Liver (tissue), 9 donors: ENCODE data around the gene SLC34A3. TPM values are rescaled to one million over a fixed set of nuclear protein-coding genes. Genes with fewer than 3 reads are reported as not detected.
A peak's percentile ranks its signal among the peaks of the same experiment; 100 is the strongest.

Experiments used
- DNase-seq: peaks from one replicate; pipeline ENCODE4 v3.0.0-alpha.2; 2017; ENCODE audit warnings: low spot score
- H3K27ac ChIP-seq, 2 donors: one replicate each; pipeline ENCODE4 v1.7.0; 2013; ENCODE audit warnings: inconsistent platforms in 2 of 2, low read length in 2 of 2, control low read depth in 1 of 2, low read depth in 1 of 2, mild to moderate bottlenecking in 1 of 2
- H3K27me3 ChIP-seq, 4 donors: one replicate each; pipeline versions ENCODE4 v1.6.1 to v1.7.0; 2013; ENCODE audit warnings: low read length in 3 of 4, inconsistent platforms in 1 of 4, mild to moderate bottlenecking in 1 of 4, moderate library complexity in 1 of 4; ENCODE audit not compliant: control insufficient read depth in 4 of 4, insufficient read depth in 4 of 4
- H3K36me3 ChIP-seq, 4 donors: one replicate each; pipeline versions ENCODE4 v1.6.1 to v1.7.0; 2013; ENCODE audit warnings: low read length in 3 of 4, mild to moderate bottlenecking in 3 of 4, low read depth in 1 of 4, moderate library complexity in 1 of 4; ENCODE audit not compliant: control insufficient read depth in 4 of 4, insufficient read depth in 3 of 4
- H3K4me1 ChIP-seq, 4 donors: one replicate each; pipeline versions ENCODE4 v1.6.1 to v1.7.0; 2013; ENCODE audit warnings: low read length in 3 of 4, mild to moderate bottlenecking in 3 of 4, moderate library complexity in 1 of 4; ENCODE audit not compliant: control insufficient read depth in 4 of 4, insufficient read depth in 4 of 4
- H3K4me3 ChIP-seq, 3 donors: one replicate each; pipeline versions ENCODE4 v1.6.1 to v1.7.0; 2013; ENCODE audit warnings: low read length in 3 of 3, control low read depth in 1 of 3, low read depth in 1 of 3, mild to moderate bottlenecking in 1 of 3
- H3K9ac ChIP-seq, 2 donors: one replicate each; pipeline ENCODE4 v1.7.0; 2013; ENCODE audit warnings: low read length in 2 of 2, mild to moderate bottlenecking in 2 of 2, moderate library complexity in 2 of 2, control low read depth in 1 of 2, low read depth in 1 of 2
- H3K9me3 ChIP-seq, 4 donors: one replicate each; pipeline versions ENCODE4 v1.6.1 to v1.7.0; 2013; ENCODE audit warnings: low read length in 3 of 4; ENCODE audit not compliant: control insufficient read depth in 4 of 4
- FOXA2 ChIP-seq: IDR thresholded peaks from 2 replicates; pipeline ENCODE4 v1.6.1; 2016; ENCODE audit warnings: antibody characterized with exemption
- HNF4G ChIP-seq: IDR thresholded peaks from 2 replicates; pipeline ENCODE4 v1.6.1; 2016; ENCODE audit warnings: antibody characterized with exemption
- NR2F2 ChIP-seq: IDR thresholded peaks from 2 replicates; pipeline ENCODE4 v1.6.1; 2016; ENCODE audit warnings: antibody characterized with exemption
- TAF1 ChIP-seq: conservative IDR thresholded peaks from 2 replicates; pipeline ENCODE4 v1.6.1; 2016; ENCODE audit warnings: antibody characterized with exemption, mild to moderate bottlenecking
- WGBS: extraction: QIAGEN DNeasy Blood & Tissue Kit; methylation state at CpG from one replicate; pipeline ENCODE4 v1.1.7; 2013; 5-methylcytosine and 5-hydroxymethylcytosine counted together
- polyA plus RNA-seq, 2 donors: library from polyadenylated mRNA; stranded (reverse) in 1 of 2; unstranded in 1 of 2; fragments of 200-250 nt in 1 of 2; fragments of >200 nt in 1 of 2; fragmentation: Nextera tagmentation in 1 of 2; extraction: Ambion mirVana in 1 of 2; gene quantifications; one replicate each; pipeline versions ENCODE4 v1.2.1 to v1.2.3, GENCODE V29; 2013 to 2015
- total RNA-seq, 2 donors: library from RNA; depleted of rRNA; stranded (reverse); fragments of >200 nt; gene quantifications; one replicate each; pipeline ENCODE4 v1.2.3, GENCODE V29; 2014
- TF ChIP-seq, protein P1 (sequence below): fragments of 150-350 bp; IDR thresholded peaks from 2 replicates; pipeline ENCODE4 v1.5.1; 2017; ENCODE audit warnings: improper control_type of control experiment, low read depth, low read length; ENCODE audit not compliant: missing input control
- TF ChIP-seq, protein P2 (sequence below): IDR thresholded peaks from 2 replicates; pipeline ENCODE4 v1.6.1; 2016; ENCODE audit warnings: antibody characterized with exemption
- TF ChIP-seq, protein P3 (sequence below): IDR thresholded peaks from 2 replicates; pipeline ENCODE4 v1.6.1; 2016; ENCODE audit warnings: antibody characterized with exemption
- TF ChIP-seq, protein P4 (sequence below): IDR thresholded peaks from 2 replicates; pipeline ENCODE4 v1.6.1; 2016; ENCODE audit warnings: antibody characterized with exemption, mild to moderate bottlenecking
- donor health status: healthy.
- donor health status: healthy.
- donor health status: healthy.
- donor health status: healthy.
- donor health status: healthy.

The SLC34A3 gene
- total and polyA plus RNA-seq, 4 donors: not detected

DNA sequence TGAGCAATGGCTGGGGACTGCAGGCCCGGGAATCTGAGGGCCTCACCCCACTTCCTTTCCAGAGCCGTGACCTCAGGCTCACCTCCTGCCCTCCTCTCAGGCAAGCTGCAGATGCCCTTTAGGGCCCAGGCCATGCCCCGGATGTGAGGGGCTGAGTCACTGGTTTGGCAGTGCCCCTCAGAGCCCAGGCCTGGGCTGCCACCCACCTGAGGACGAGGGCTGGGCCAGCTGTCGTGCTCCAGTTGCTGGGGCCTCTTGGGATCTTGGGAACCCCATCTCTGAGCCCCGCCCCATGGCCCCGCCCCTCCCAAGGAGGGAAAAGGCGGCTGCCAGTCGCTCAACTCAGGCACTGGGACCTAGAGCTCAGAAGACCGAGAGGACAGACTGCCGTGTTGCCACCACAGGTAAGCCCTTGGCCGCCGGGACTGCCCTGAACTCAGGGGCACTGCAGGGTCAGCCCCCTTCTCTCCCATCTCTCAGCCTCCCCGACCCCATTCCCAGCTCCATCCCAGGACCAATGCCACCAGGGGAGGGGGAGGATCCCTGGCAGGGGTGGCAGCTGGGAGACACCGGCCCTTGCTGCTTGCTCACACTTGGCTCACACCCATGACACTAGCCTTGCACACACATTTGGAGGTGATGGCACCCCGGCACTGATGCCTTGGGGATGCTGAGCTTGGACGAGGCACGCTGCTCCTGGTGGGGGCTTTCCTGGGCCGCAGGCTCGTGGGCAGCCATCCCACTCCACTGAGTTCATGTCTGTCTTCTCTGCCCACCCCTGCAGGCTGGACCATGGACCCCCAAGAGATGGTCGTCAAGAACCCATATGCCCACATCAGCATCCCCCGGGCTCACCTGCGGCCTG is 5.6 kb upstream of the SLC34A3 start, which contains the start of gene CYSRT1:
CYSRT1 (plus strand) TSS at position 345 of the 865 bp plus-strand sequence; CDS start at position 793, 448 bp downstream.
- Histone ChIP-seq H3K4me3 (peak within 1 kb of the TSS; percentile 67 to 88 (median 86)), H3K4me1 (peaks cover 10 to 22% (median 14%) of the 10 kb centered on the region in 4 donors), H3K27me3 (no peaks in the 10 kb centered on the region), H3K36me3 (no peaks in the 10 kb centered on the region), H3K9me3 (no peaks in the 10 kb centered on the region), H3K27ac (peak within 1 kb of the TSS; percentile 57 to 84), H3K9ac (peak within 1 kb of the TSS; percentile 42 to 45)
- DNase-seq: no peak
- WGBS: 60% methylated on average over 23 of the region's 23 CpGs
- TF ChIP-seq HNF4G: no peak
- TF ChIP-seq FOXA2: no peak
- TF ChIP-seq, protein P1, sequence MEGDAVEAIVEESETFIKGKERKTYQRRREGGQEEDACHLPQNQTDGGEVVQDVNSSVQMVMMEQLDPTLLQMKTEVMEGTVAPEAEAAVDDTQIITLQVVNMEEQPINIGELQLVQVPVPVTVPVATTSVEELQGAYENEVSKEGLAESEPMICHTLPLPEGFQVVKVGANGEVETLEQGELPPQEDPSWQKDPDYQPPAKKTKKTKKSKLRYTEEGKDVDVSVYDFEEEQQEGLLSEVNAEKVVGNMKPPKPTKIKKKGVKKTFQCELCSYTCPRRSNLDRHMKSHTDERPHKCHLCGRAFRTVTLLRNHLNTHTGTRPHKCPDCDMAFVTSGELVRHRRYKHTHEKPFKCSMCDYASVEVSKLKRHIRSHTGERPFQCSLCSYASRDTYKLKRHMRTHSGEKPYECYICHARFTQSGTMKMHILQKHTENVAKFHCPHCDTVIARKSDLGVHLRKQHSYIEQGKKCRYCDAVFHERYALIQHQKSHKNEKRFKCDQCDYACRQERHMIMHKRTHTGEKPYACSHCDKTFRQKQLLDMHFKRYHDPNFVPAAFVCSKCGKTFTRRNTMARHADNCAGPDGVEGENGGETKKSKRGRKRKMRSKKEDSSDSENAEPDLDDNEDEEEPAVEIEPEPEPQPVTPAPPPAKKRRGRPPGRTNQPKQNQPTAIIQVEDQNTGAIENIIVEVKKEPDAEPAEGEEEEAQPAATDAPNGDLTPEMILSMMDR: no peak
- no peak for TF ChIP-seq NR2F2

DNA sequence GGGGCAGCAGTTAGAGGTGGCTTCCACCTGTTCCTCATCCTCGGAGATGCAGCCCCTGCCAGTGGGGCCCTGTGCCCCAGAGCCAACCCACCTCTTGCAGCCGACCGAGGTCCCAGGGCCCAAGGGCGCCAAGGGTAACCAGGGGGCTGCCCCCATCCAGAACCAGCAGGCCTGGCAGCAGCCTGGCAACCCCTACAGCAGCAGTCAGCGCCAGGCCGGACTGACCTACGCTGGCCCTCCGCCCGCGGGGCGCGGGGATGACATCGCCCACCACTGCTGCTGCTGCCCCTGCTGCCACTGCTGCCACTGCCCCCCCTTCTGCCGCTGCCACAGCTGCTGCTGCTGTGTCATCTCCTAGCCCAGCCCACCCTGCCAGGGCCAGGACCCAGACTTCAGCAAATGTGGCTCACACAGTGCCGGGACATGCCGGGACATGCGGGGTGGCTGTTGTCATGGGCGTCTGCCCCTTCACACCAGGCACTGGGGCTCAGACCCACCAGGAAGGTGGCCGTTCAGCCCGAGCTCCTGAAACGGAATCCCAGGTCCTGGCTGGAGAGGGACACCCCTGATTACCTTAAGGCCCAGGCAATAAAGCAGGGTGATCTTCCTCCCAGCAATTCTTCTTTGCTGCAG is 4.9 kb upstream of the SLC34A3 start:
- Histone ChIP-seq H3K27ac (no peak overlapping the region), H3K4me1 (peaks cover 10 to 23% (median 14%) of the 10 kb centered on the region in 4 donors), H3K27me3 (no peaks in the 10 kb centered on the region), H3K9me3 (no peaks in the 10 kb centered on the region), H3K4me3 (no peak overlapping the region), H3K9ac (no peak overlapping the region), H3K36me3 (no peaks in the 10 kb centered on the region)
- no peak for DNase-seq
- WGBS: 83% methylated on average over 21 of the region's 21 CpGs
- TF ChIP-seq, protein P2, sequence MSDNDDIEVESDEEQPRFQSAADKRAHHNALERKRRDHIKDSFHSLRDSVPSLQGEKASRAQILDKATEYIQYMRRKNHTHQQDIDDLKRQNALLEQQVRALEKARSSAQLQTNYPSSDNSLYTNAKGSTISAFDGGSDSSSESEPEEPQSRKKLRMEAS: no peak
- TF ChIP-seq, protein P3, sequence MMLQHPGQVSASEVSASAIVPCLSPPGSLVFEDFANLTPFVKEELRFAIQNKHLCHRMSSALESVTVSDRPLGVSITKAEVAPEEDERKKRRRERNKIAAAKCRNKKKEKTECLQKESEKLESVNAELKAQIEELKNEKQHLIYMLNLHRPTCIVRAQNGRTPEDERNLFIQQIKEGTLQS: no peak
- no peak for TF ChIP-seq NR2F2
- no peak for TF ChIP-seq TAF1
- TF ChIP-seq HNF4G: no peak
- TF ChIP-seq, protein P4, sequence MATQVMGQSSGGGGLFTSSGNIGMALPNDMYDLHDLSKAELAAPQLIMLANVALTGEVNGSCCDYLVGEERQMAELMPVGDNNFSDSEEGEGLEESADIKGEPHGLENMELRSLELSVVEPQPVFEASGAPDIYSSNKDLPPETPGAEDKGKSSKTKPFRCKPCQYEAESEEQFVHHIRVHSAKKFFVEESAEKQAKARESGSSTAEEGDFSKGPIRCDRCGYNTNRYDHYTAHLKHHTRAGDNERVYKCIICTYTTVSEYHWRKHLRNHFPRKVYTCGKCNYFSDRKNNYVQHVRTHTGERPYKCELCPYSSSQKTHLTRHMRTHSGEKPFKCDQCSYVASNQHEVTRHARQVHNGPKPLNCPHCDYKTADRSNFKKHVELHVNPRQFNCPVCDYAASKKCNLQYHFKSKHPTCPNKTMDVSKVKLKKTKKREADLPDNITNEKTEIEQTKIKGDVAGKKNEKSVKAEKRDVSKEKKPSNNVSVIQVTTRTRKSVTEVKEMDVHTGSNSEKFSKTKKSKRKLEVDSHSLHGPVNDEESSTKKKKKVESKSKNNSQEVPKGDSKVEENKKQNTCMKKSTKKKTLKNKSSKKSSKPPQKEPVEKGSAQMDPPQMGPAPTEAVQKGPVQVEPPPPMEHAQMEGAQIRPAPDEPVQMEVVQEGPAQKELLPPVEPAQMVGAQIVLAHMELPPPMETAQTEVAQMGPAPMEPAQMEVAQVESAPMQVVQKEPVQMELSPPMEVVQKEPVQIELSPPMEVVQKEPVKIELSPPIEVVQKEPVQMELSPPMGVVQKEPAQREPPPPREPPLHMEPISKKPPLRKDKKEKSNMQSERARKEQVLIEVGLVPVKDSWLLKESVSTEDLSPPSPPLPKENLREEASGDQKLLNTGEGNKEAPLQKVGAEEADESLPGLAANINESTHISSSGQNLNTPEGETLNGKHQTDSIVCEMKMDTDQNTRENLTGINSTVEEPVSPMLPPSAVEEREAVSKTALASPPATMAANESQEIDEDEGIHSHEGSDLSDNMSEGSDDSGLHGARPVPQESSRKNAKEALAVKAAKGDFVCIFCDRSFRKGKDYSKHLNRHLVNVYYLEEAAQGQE: no peak
